ENCODE data around the gene SLA2.
"Not testable (repeated sequence)": the region's sequence is repeated elsewhere in the genome, so short reads cannot be mapped to it uniquely, and the experiment has no call there.

Gene SLA2

GRCh38 chr20:36646678-36647077, 682 bp upstream of the SLA2 start:
- in situ Hi-C loops (cut with MboI; ENCODE audit: low sequenced_read_pairs): no loop called here

- in situ Hi-C loops (cut with MboI; ENCODE audit: low sequenced_read_pairs): no loop called here
These were observed 643 bp downstream of the SLA2 start for GRCh38 chr20:36645353-36645752.

GRCh38 chr20:36644706-36645095, 1.3 kb downstream of the SLA2 start:
- in situ Hi-C loops (cut with MboI; ENCODE audit: low sequenced_read_pairs): no loop called here

GRCh38 chr20:36644032-36644705, 1.8 kb downstream of the SLA2 start:
- in situ Hi-C loops (cut with MboI; ENCODE audit: low sequenced_read_pairs): no loop called here

GRCh38 chr20:36642136-36642535, 3.9 kb downstream of the SLA2 start:
- in situ Hi-C loops (cut with MboI; ENCODE audit: low sequenced_read_pairs): no loop called here

GRCh38 chr20:36641506-36641843, 4.5 kb downstream of the SLA2 start:
- in situ Hi-C loops (cut with MboI; ENCODE audit: low sequenced_read_pairs): no loop called here

GRCh38 chr20:36638876-36639400, 7.1 kb downstream of the SLA2 start:
- in situ Hi-C loops (cut with MboI; ENCODE audit: low sequenced_read_pairs): not testable (repeated sequence)

- in situ Hi-C loops (cut with MboI; ENCODE audit: low sequenced_read_pairs): no loop called here
These were observed 11.7 kb downstream of the SLA2 start for GRCh38 chr20:36634342-36634741.

GRCh38 chr20:36633285-36633772, 12.7 kb downstream of the SLA2 start:
- in situ Hi-C loops (cut with MboI; ENCODE audit: low sequenced_read_pairs): no loop called here

GRCh38 chr20:36632487-36633284, 13.3 kb downstream of the SLA2 start:
- in situ Hi-C loops (cut with MboI; ENCODE audit: low sequenced_read_pairs): no loop called here

- in situ Hi-C loops (cut with MboI; ENCODE audit: low sequenced_read_pairs): no loop called here
These were observed 13.9 kb downstream of the SLA2 start for GRCh38 chr20:36632147-36632486.

GRCh38 chr20:36631646-36632045, 14.3 kb downstream of the SLA2 start:
- in situ Hi-C loops (cut with MboI; ENCODE audit: low sequenced_read_pairs): no loop called here

GRCh38 chr20:36629719-36630681, 16.0 kb downstream of the SLA2 start:
- in situ Hi-C loops (cut with MboI; ENCODE audit: low sequenced_read_pairs): no loop called here

GRCh38 chr20:36628076-36628475, 17.9 kb downstream of the SLA2 start:
- in situ Hi-C loops (cut with MboI; ENCODE audit: low sequenced_read_pairs): no loop called here

GRCh38 chr20:36624944-36625324, 21.1 kb downstream of the SLA2 start:
- in situ Hi-C loops (cut with MboI; ENCODE audit: low sequenced_read_pairs): no loop called here

GRCh38 chr20:36624068-36624943, 21.7 kb downstream of the SLA2 start:
- in situ Hi-C loops (cut with MboI; ENCODE audit: low sequenced_read_pairs): no loop called here

GRCh38 chr20:36623444-36623843, 22.6 kb downstream of the SLA2 start:
- in situ Hi-C loops (cut with MboI; ENCODE audit: low sequenced_read_pairs): no loop called here

- in situ Hi-C loops (cut with MboI; ENCODE audit: low sequenced_read_pairs): no loop called here
These were observed 25.1 kb downstream of the SLA2 start for GRCh38 chr20:36620917-36621316.

GRCh38 chr20:36614781-36615557, 31.0 kb downstream of the SLA2 start:
- in situ Hi-C loops (cut with MboI; ENCODE audit: low sequenced_read_pairs): no loop called here

All from HL-60/S4 treated with phorbol 12-myristate 13-acetate at 8.2 ng/mL for 4 days and 3 days (cell line).